Astrocyte (in vitro differentiated cells and primary cell): Measurements from ENCODE around the gene LYL1. TPM values are rescaled to one million over a fixed set of nuclear protein-coding genes. Genes with fewer than 3 reads are reported as not detected.

ENCODE experiments used
- DNase-seq: peaks from one replicate; pipeline ENCODE4 v3.0.0-alpha.2; 2010; ENCODE audit warnings: low read depth
- FAIRE-seq: peaks from 2 replicates; lab custom pipeline; 2011; peaks lifted over from hg19 to GRCh38; lab: Jason Lieb, UNC
- H2AFZ ChIP-seq: 2 replicates; pipeline ENCODE4 v1.6.0; 2012; ENCODE audit warnings: low read depth, low read length, inconsistent platforms
- H3K27ac ChIP-seq: 2 replicates; pipeline ENCODE4 v1.5.1; 2011; ENCODE audit warnings: low read depth, low read length, inconsistent platforms
- H3K27me3 ChIP-seq: 2 replicates; pipeline ENCODE4 v1.6.0; 2011; ENCODE audit warnings: low read length, inconsistent platforms; ENCODE audit not compliant: insufficient read depth
- H3K36me3 ChIP-seq: 2 replicates; pipeline ENCODE4 v1.5.1; 2011; ENCODE audit warnings: low read length, inconsistent platforms; ENCODE audit not compliant: insufficient read depth
- H3K4me1 ChIP-seq: 2 replicates; pipeline ENCODE4 v1.5.1; 2011; ENCODE audit warnings: low read length, inconsistent platforms; ENCODE audit not compliant: insufficient read depth
- H3K4me2 ChIP-seq: 2 replicates; pipeline ENCODE4 v1.6.0; 2012; ENCODE audit warnings: low read length, inconsistent platforms
- H3K4me3 ChIP-seq: 2 replicates; pipeline ENCODE4 v1.5.1; 2011; ENCODE audit warnings: low read depth, mild to moderate bottlenecking, low read length, inconsistent platforms; ENCODE audit not compliant: insufficient read depth
- H3K79me2 ChIP-seq: 2 replicates; pipeline ENCODE4 v1.6.0; 2012; ENCODE audit warnings: mild to moderate bottlenecking, low read length, inconsistent platforms; ENCODE audit not compliant: insufficient read depth
- H3K9ac ChIP-seq: 2 replicates; pipeline ENCODE4 v1.6.0; 2012; ENCODE audit warnings: mild to moderate bottlenecking, low read length, inconsistent platforms
- H3K9me3 ChIP-seq: 2 replicates; pipeline ENCODE4 v1.5.1; 2012; ENCODE audit warnings: low read depth, mild to moderate bottlenecking, low read length, inconsistent platforms; ENCODE audit not compliant: insufficient read depth
- H4K20me1 ChIP-seq: 2 replicates; pipeline ENCODE4 v1.6.0; 2012; ENCODE audit warnings: low read length, inconsistent platforms; ENCODE audit not compliant: insufficient read depth
- H3K27ac Mint-ChIP-seq: one replicate; pipeline ENCODE4 v1.8.0; 2021; ENCODE audit warnings: mild to moderate bottlenecking, mixed read lengths; ENCODE audit not compliant: unreplicated experiment
- H3K27me3 Mint-ChIP-seq: one replicate; pipeline ENCODE4 v1.8.0; 2021; ENCODE audit warnings: low read depth, mixed read lengths; ENCODE audit not compliant: unreplicated experiment
- H3K36me3 Mint-ChIP-seq: one replicate; pipeline ENCODE4 v1.8.0; 2021; ENCODE audit warnings: low read depth, mixed read lengths; ENCODE audit not compliant: unreplicated experiment
- H3K4me1 Mint-ChIP-seq: one replicate; pipeline ENCODE4 v1.8.0; 2021; ENCODE audit warnings: low read depth, mixed read lengths; ENCODE audit not compliant: unreplicated experiment
- H3K4me3 Mint-ChIP-seq: one replicate; pipeline ENCODE4 v1.8.0; 2021; ENCODE audit warnings: mild to moderate bottlenecking, moderate library complexity, mixed read lengths; ENCODE audit not compliant: unreplicated experiment
- H3K9me3 Mint-ChIP-seq: one replicate; pipeline ENCODE4 v1.8.0; 2021; ENCODE audit warnings: mild to moderate bottlenecking, mixed read lengths; ENCODE audit not compliant: unreplicated experiment
- EZH2 ChIP-seq: IDR thresholded peaks from 2 replicates; pipeline ENCODE4 v1.6.1; 2012; ENCODE audit warnings: mild to moderate bottlenecking, low read length, inconsistent platforms; ENCODE audit not compliant: insufficient read depth
- total RNA-seq: library from RNA; stranded (reverse); gene quantifications from 2 replicates; pipeline ENCODE4 v1.2.1, GENCODE V29; 2021
- TF ChIP-seq, protein P1 (sequence below): IDR thresholded peaks from 2 replicates; pipeline ENCODE4 v1.5.1; 2011; ENCODE audit warnings: low read depth, mild to moderate bottlenecking, inconsistent platforms, low read length, moderate library complexity; ENCODE audit not compliant: insufficient read depth

Gene LYL1
- total RNA-seq, 1 donor from 2014 or later: 0.27 TPM

DNA sequence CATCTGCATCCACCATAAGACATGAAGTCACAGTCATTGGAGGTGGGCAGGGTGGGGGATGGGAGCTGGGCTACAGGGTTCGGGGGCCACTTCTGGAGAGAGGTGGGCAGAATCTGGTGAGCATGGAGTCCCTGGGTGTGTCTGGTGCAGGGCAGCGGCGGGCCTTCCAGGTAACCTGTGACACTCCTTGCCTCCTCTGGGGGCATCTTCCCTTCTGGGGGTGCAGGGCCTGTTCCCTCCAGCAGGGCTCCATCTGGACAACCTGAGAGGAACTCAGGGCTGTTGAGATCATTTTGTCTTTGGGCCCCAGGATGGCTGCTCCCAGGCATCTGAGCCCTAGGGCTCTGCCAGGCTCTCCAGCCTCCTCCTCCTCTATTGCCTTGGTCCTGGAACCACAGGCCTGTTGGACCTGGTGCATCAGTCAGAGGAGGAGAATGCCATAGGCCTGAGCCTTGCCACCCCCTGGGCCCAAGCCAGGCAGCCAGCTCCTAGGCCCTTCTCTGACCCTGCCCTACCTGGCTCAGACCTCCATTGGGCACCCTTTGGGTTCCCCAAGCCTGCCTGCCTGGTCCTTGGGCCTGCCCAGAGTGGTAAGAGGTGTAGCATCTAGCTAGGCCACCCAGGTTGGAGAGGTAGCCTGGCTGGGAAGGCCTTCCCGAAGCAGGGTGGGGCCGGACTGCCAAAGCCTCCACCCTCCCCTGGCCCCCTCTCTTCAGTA is 13.4 kb downstream of the LYL1 start:
- Histone ChIP-seq H3K27ac (peak overlapping the region; percentile 45), H4K20me1 (peaks cover 20% of the 10 kb centered on the region), H3K4me1 (peaks cover 45% of the 10 kb centered on the region), H2AFZ (no peak overlapping the region), H3K9me3 (no peaks in the 10 kb centered on the region), H3K4me3 (no peak overlapping the region), H3K36me3 (peaks cover 2% of the 10 kb centered on the region), H3K4me2 (no peak overlapping the region), H3K79me2 (peaks cover 14% of the 10 kb centered on the region), H3K9ac (peak overlapping the region; percentile 83), H3K27me3 (no peaks in the 10 kb centered on the region)
- FAIRE-seq (no peak), DNase-seq (no peak)
- Mint-ChIP-seq H3K27ac (no peak overlapping the region), H3K36me3 (peaks cover 12% of the 10 kb centered on the region), H3K27me3 (peaks cover 44% of the 10 kb centered on the region), H3K4me1 (peaks cover 24% of the 10 kb centered on the region), H3K9me3 (no peaks in the 10 kb centered on the region), H3K4me3 (no peak overlapping the region)
- TF ChIP-seq, protein P1, sequence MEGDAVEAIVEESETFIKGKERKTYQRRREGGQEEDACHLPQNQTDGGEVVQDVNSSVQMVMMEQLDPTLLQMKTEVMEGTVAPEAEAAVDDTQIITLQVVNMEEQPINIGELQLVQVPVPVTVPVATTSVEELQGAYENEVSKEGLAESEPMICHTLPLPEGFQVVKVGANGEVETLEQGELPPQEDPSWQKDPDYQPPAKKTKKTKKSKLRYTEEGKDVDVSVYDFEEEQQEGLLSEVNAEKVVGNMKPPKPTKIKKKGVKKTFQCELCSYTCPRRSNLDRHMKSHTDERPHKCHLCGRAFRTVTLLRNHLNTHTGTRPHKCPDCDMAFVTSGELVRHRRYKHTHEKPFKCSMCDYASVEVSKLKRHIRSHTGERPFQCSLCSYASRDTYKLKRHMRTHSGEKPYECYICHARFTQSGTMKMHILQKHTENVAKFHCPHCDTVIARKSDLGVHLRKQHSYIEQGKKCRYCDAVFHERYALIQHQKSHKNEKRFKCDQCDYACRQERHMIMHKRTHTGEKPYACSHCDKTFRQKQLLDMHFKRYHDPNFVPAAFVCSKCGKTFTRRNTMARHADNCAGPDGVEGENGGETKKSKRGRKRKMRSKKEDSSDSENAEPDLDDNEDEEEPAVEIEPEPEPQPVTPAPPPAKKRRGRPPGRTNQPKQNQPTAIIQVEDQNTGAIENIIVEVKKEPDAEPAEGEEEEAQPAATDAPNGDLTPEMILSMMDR: peak; percentile 40
- no peak for TF ChIP-seq EZH2

DNA sequence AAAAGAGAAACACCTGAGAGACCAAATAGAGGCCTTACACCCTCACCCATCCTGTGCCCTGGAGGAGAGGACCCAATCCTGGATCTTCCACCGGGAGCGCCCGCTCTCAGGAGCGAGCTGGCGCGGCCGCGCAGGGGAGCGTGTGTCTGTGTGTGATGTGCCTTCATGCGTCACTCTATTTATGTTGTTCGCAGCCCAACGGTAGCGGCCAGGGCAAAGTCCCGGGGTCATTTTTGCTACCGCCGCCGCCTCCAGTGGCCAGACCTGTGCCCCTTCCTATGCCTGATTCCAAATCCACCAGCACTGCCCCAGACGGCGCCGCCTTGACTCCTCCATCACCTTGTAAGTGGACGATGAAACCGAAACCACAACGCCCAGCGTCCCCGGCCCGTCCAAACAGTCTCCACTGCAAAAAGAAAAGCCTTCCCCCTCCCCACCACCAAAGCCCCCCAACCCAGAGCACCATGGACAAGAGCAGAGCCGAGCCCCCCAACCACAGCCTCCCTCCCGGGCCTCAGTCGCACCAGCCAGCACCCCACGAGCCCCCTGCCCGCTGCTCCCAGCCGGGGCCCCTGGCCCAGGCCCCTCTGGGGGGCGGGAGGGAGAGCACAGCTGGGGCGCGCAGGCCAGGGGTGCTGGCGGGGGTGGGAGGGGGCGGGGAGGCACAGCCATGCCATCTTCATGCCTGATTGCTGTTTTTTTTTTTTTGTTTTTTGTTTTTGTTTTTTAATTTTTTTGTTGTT is 14.7 kb downstream of the LYL1 start:
- Histone ChIP-seq H2AFZ (no peak overlapping the region), H3K4me3 (no peak overlapping the region), H3K79me2 (peaks cover 14% of the 10 kb centered on the region), H3K4me2 (peak overlapping the region; percentile 59), H3K4me1 (peaks cover 35% of the 10 kb centered on the region), H3K9me3 (no peaks in the 10 kb centered on the region), H4K20me1 (peaks cover 30% of the 10 kb centered on the region), H3K27ac (no peak overlapping the region), H3K27me3 (no peaks in the 10 kb centered on the region), H3K36me3 (peaks cover 2% of the 10 kb centered on the region), H3K9ac (no peak overlapping the region)
- no peak for FAIRE-seq
- DNase-seq: no peak
- H3K36me3 Mint-ChIP-seq: peaks cover 12% of the 10 kb centered on the region
- H3K9me3 Mint-ChIP-seq: no peaks in the 10 kb centered on the region
- H3K4me1 Mint-ChIP-seq: peaks cover 24% of the 10 kb centered on the region
- no peak overlapping the region for H3K27ac Mint-ChIP-seq
- H3K27me3 Mint-ChIP-seq: peaks cover 48% of the 10 kb centered on the region
- no peak overlapping the region for H3K4me3 Mint-ChIP-seq
- no peak for TF ChIP-seq EZH2
- TF ChIP-seq, protein P1: no peak
